Lower leg skin (tissue), 4 donors: Measurements from ENCODE around the gene TSPAN10. TPM values are rescaled to one million over a fixed set of nuclear protein-coding genes. Genes with fewer than 3 reads are reported as not detected.

Source experiments
- DNase-seq, 2 donors: peaks; one replicate each; pipeline ENCODE4 v3.0.0-alpha.2; 2019; ENCODE audit warnings: low spot score in 2 of 2
- H3K4me3 ChIP-seq: fragments of 200-600 bp; sonication (generic); 2 replicates; pipeline ENCODE4 v1.5.1; 2017; ENCODE audit warnings: mild to moderate bottlenecking, low read depth; ENCODE audit not compliant: poor library complexity, severe bottlenecking
- CTCF ChIP-seq, 3 donors: fragments of 450-650 bp; IDR thresholded peaks; one replicate each; pipeline ENCODE4 v1.5.1; 2016; ENCODE audit warnings: antibody characterized with exemption in 3 of 3, mild to moderate bottlenecking in 3 of 3, moderate library complexity in 2 of 3
- POLR2A ChIP-seq, 2 donors: fragments of 450-650 bp; IDR thresholded peaks; one replicate each; pipeline ENCODE4 v1.6.1; 2016 to 2017; ENCODE audit warnings: antibody characterized with exemption in 2 of 2, mild to moderate bottlenecking in 1 of 2, moderate library complexity in 1 of 2
- WGBS, 2 donors: methylation state at CpG; one replicate each; pipeline ENCODE4 v1.1.5; 2018; 5-methylcytosine and 5-hydroxymethylcytosine counted together
- intact Hi-C: fragments of 100-400 bp; cut with DNase I; formaldehyde crosslinking; loops from one replicate; pipeline ENCODE4 v1.15.0; 2023; ENCODE audit warnings: low total_unique reads
- total RNA-seq, 4 donors: library from RNA; depleted of rRNA; stranded (reverse); fragments of >200 nt; gene quantifications; one replicate each; pipeline ENCODE4 v1.1.0, GENCODE V29; 2016

TSPAN10 gene
- total RNA-seq, 4 donors from 2014 or later = 0.57 to 2.5 (median 1.6) TPM; not detected in 1

- intact Hi-C loops = no loop called here
- peak; percentile 93 to 99 for DNase-seq
- WGBS, 2 donors = 0 to 1% methylated on average over 45 to 73 of the region's 96 CpGs
- TF ChIP-seq CTCF (IDR thresholded peaks at IDR 0.05) (no peak), POLR2A (IDR thresholded peaks at IDR 0.05) (peak in 1 of 2 donors; percentile 23)
- H3K4me3 ChIP-seq = peak within 1 kb of the TSS; percentile 91
Observed at GRCh38 chr17:81666342-81667191, 29.6 kb downstream of the TSPAN10 start, which contains the start of the genes CCDC137 and OXLD1. TSS of gene CCDC137 (plus strand) at chr17:81666737. CDS start at chr17:81666767, 30 bp downstream. TSS of gene OXLD1 (minus strand) at chr17:81666605. CDS start at chr17:81666577, 28 bp downstream.

DNA sequence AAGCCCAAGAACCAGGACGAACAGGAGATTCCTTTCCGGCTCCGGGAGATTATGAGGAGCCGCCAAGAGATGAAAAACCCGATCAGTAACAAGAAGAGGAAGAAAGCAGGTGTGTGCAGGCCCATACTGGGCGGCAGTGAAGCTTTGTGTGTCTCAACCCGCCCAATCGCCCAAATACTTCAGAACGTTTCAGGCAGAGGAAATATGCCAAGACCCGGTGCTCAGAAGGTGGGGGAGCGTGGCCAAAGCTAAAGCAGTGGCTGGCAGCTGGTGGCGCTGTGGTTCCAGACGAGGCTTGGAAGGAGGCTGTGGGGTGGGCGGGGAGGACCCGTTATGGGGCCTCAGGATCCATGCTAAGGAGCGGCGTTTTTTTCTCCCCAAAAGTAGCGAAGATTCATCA lies 30.8 kb downstream of the TSPAN10 start:
- 61 to 62% methylated on average over 18 of the region's 18 CpGs for WGBS, 2 donors
- no peak overlapping the region for H3K4me3 ChIP-seq
- intact Hi-C loops = no loop called here
- no peak for TF ChIP-seq POLR2A (IDR thresholded peaks at IDR 0.05)
- no peak for TF ChIP-seq CTCF (IDR thresholded peaks at IDR 0.05)
- peak in 1 of 2 donors; percentile 52 for DNase-seq

- intact Hi-C loops = no loop called here
- 80 to 81% methylated on average over 13 to 18 of the region's 18 CpGs for WGBS, 2 donors
- DNase-seq = no peak
- H3K4me3 ChIP-seq = no peak overlapping the region
- TF ChIP-seq CTCF (IDR thresholded peaks at IDR 0.05) (no peak), POLR2A (IDR thresholded peaks at IDR 0.05) (no peak)
Observed at GRCh38 chr17:81672504-81672903, 35.5 kb downstream of the TSPAN10 start.

GRCh38 chr17:81672954-81673353 lies 36.0 kb downstream of the TSPAN10 start:
- no peak for TF ChIP-seq POLR2A (IDR thresholded peaks at IDR 0.05)
- TF ChIP-seq CTCF (IDR thresholded peaks at IDR 0.05) = no peak

GRCh38 chr17:81673561-81674258 lies 36.7 kb downstream of the TSPAN10 start:
- no peak for TF ChIP-seq POLR2A (IDR thresholded peaks at IDR 0.05)
- TF ChIP-seq CTCF (IDR thresholded peaks at IDR 0.05) = no peak
- DNase-seq = no peak
- no peak overlapping the region for H3K4me3 ChIP-seq
- intact Hi-C loops = no loop called here
- 74 to 81% methylated on average over 18 of the region's 18 CpGs for WGBS, 2 donors

More at GRCh38 chr17:81672954-81673353, 36.0 kb downstream of the TSPAN10 start:
- 89 to 93% methylated on average over 16 of the region's 16 CpGs for WGBS, 2 donors
- no peak for DNase-seq
- intact Hi-C loops = no loop called here
- no peak overlapping the region for H3K4me3 ChIP-seq
